ENCODE data around the gene AFF1.

AFF1 gene

GRCh38 chr4:86959588-86960500 lies 25.0 kb downstream of the AFF1 start:
- H3K4me1 Mint-ChIP-seq (ENCODE audit: low read depth) = peaks cover 77% of the 10 kb centered on the region
- H3K27me3 Mint-ChIP-seq = no peaks in the 10 kb centered on the region
- H3K4me3 Mint-ChIP-seq = no peak overlapping the region
- H3K27ac Mint-ChIP-seq = no peak overlapping the region
- peaks cover 15% of the 10 kb centered on the region for H3K36me3 Mint-ChIP-seq (ENCODE audit: low read depth)
- H3K9me3 Mint-ChIP-seq = no peaks in the 10 kb centered on the region

- H3K9me3 Mint-ChIP-seq = no peaks in the 10 kb centered on the region
- peaks cover 15% of the 10 kb centered on the region for H3K36me3 Mint-ChIP-seq (ENCODE audit: low read depth)
- H3K4me1 Mint-ChIP-seq (ENCODE audit: low read depth) = peaks cover 71% of the 10 kb centered on the region
- H3K27me3 Mint-ChIP-seq = no peaks in the 10 kb centered on the region
- H3K4me3 Mint-ChIP-seq = no peak overlapping the region
- H3K27ac Mint-ChIP-seq = no peak overlapping the region
Observed at GRCh38 chr4:86960557-86960961, 25.7 kb downstream of the AFF1 start.

GRCh38 chr4:86961116-86961515 lies 26.3 kb downstream of the AFF1 start:
- H3K9me3 Mint-ChIP-seq = no peaks in the 10 kb centered on the region
- H3K36me3 Mint-ChIP-seq (ENCODE audit: low read depth) = peaks cover 15% of the 10 kb centered on the region
- peak overlapping the region; percentile 41 for H3K27ac Mint-ChIP-seq
- peaks cover 65% of the 10 kb centered on the region for H3K4me1 Mint-ChIP-seq (ENCODE audit: low read depth)
- peak overlapping the region; percentile 64 for H3K4me3 Mint-ChIP-seq
- no peaks in the 10 kb centered on the region for H3K27me3 Mint-ChIP-seq

- peak overlapping the region; percentile 75 for H3K27ac Mint-ChIP-seq
- no peaks in the 10 kb centered on the region for H3K27me3 Mint-ChIP-seq
- H3K4me3 Mint-ChIP-seq = peak overlapping the region; percentile 64
- H3K9me3 Mint-ChIP-seq = no peaks in the 10 kb centered on the region
- peaks cover 59% of the 10 kb centered on the region for H3K4me1 Mint-ChIP-seq (ENCODE audit: low read depth)
- H3K36me3 Mint-ChIP-seq (ENCODE audit: low read depth) = peaks cover 15% of the 10 kb centered on the region
Observed at GRCh38 chr4:86961605-86962295, 26.9 kb downstream of the AFF1 start.

GRCh38 chr4:86963697-86964096 lies 28.9 kb downstream of the AFF1 start:
- Mint-ChIP-seq H3K36me3 (ENCODE audit: low read depth) (peaks cover 10% of the 10 kb centered on the region), H3K4me3 (no peak overlapping the region), H3K9me3 (no peaks in the 10 kb centered on the region), H3K27me3 (no peaks in the 10 kb centered on the region), H3K4me1 (ENCODE audit: low read depth) (peaks cover 46% of the 10 kb centered on the region), H3K27ac (peak overlapping the region; percentile 62)

GRCh38 chr4:86965019-86965976 lies 30.5 kb downstream of the AFF1 start:
- Mint-ChIP-seq H3K9me3 (no peaks in the 10 kb centered on the region), H3K27ac (no peak overlapping the region), H3K4me3 (no peak overlapping the region), H3K27me3 (no peaks in the 10 kb centered on the region), H3K36me3 (ENCODE audit: low read depth) (peaks cover 3% of the 10 kb centered on the region), H3K4me1 (ENCODE audit: low read depth) (peaks cover 30% of the 10 kb centered on the region)

- Mint-ChIP-seq H3K9me3 (no peaks in the 10 kb centered on the region), H3K4me1 (ENCODE audit: low read depth) (peaks cover 30% of the 10 kb centered on the region), H3K27me3 (no peaks in the 10 kb centered on the region), H3K4me3 (no peak overlapping the region), H3K36me3 (ENCODE audit: low read depth) (no peaks in the 10 kb centered on the region), H3K27ac (no peak overlapping the region)
Observed at GRCh38 chr4:86967073-86967472, 32.3 kb downstream of the AFF1 start.

GRCh38 chr4:86967798-86968197 lies 33.0 kb downstream of the AFF1 start:
- Mint-ChIP-seq H3K27ac (no peak overlapping the region), H3K36me3 (ENCODE audit: low read depth) (no peaks in the 10 kb centered on the region), H3K4me3 (no peak overlapping the region), H3K4me1 (ENCODE audit: low read depth) (peaks cover 29% of the 10 kb centered on the region), H3K27me3 (no peaks in the 10 kb centered on the region), H3K9me3 (no peaks in the 10 kb centered on the region)

- Mint-ChIP-seq H3K27me3 (no peaks in the 10 kb centered on the region), H3K4me3 (no peak overlapping the region), H3K27ac (no peak overlapping the region), H3K36me3 (ENCODE audit: low read depth) (peaks cover under 1% of the 10 kb centered on the region), H3K9me3 (no peaks in the 10 kb centered on the region), H3K4me1 (ENCODE audit: low read depth) (peaks cover 31% of the 10 kb centered on the region)
Observed at GRCh38 chr4:86968547-86968946, 33.7 kb downstream of the AFF1 start.

GRCh38 chr4:86970447-86971354 lies 35.9 kb downstream of the AFF1 start:
- Mint-ChIP-seq H3K4me1 (ENCODE audit: low read depth) (peaks cover 48% of the 10 kb centered on the region), H3K27ac (peak overlapping the region; percentile 6), H3K9me3 (no peaks in the 10 kb centered on the region), H3K27me3 (no peaks in the 10 kb centered on the region), H3K4me3 (no peak overlapping the region), H3K36me3 (ENCODE audit: low read depth) (peaks cover 3% of the 10 kb centered on the region)

GRCh38 chr4:86971355-86971683 lies 36.5 kb downstream of the AFF1 start:
- Mint-ChIP-seq H3K27me3 (no peaks in the 10 kb centered on the region), H3K4me3 (no peak overlapping the region), H3K4me1 (ENCODE audit: low read depth) (peaks cover 54% of the 10 kb centered on the region), H3K36me3 (ENCODE audit: low read depth) (peaks cover 3% of the 10 kb centered on the region), H3K9me3 (no peaks in the 10 kb centered on the region), H3K27ac (no peak overlapping the region)

- Mint-ChIP-seq H3K36me3 (ENCODE audit: low read depth) (peaks cover 3% of the 10 kb centered on the region), H3K27me3 (no peaks in the 10 kb centered on the region), H3K9me3 (no peaks in the 10 kb centered on the region), H3K4me3 (no peak overlapping the region), H3K4me1 (ENCODE audit: low read depth) (peaks cover 71% of the 10 kb centered on the region), H3K27ac (no peak overlapping the region)
Observed at GRCh38 chr4:86972997-86973396, 38.2 kb downstream of the AFF1 start.

- no peaks in the 10 kb centered on the region for H3K27me3 Mint-ChIP-seq
- H3K4me3 Mint-ChIP-seq = no peak overlapping the region
- H3K9me3 Mint-ChIP-seq = no peaks in the 10 kb centered on the region
- H3K27ac Mint-ChIP-seq = peak overlapping the region; percentile 49
- H3K36me3 Mint-ChIP-seq (ENCODE audit: low read depth) = peaks cover 3% of the 10 kb centered on the region
- peaks cover 75% of the 10 kb centered on the region for H3K4me1 Mint-ChIP-seq (ENCODE audit: low read depth)
Observed at GRCh38 chr4:86973668-86974067, 38.9 kb downstream of the AFF1 start.

GRCh38 chr4:86974551-86974994 lies 39.8 kb downstream of the AFF1 start:
- Mint-ChIP-seq H3K27me3 (no peaks in the 10 kb centered on the region), H3K4me1 (ENCODE audit: low read depth) (peaks cover 84% of the 10 kb centered on the region), H3K27ac (peak overlapping the region; percentile 70), H3K36me3 (ENCODE audit: low read depth) (peaks cover 3% of the 10 kb centered on the region), H3K9me3 (no peaks in the 10 kb centered on the region), H3K4me3 (peak overlapping the region; percentile 23)

Data from stimulated activated naive CD8-positive, alpha-beta T cell treated with anti-CD3 and anti-CD28 coated beads, Interleukin-15, Interleukin-2, amounts not matched to agents 100 ng/mL and 50 ng/mL, for 24 hours (primary cell).